H1 (cell line): Measurements from ENCODE around the gene TNS3. TPM values are rescaled to one million over a fixed set of nuclear protein-coding genes. Genes with fewer than 3 reads are reported as not detected.

ENCODE experiments used
- SIRT6 ChIP-seq: IDR thresholded peaks from one replicate; pipeline ENCODE4 v1.7.1; 2012; ENCODE audit warnings: low read length, inconsistent platforms
- polyA plus RNA-seq, 7 experiments: library from polyadenylated mRNA; depleted of rRNA in 3 of 7; stranded (reverse) in 5 of 7; unstranded in 2 of 7; fragments of >200 nt in 5 of 7; fragments of 200-250 nt in 2 of 7; gene quantifications; 1 replicate in 5 of 7; 2 replicates in 1 of 7; 4 replicates in 1 of 7; pipeline versions ENCODE4 v1.2.1 to v1.2.3, GENCODE V29; 2011 to 2013; ENCODE audit warnings: missing spikeins in 2 of 7, mixed read lengths in 2 of 7
- total RNA-seq: library from RNA; stranded (reverse); fragmentation: NEBNext Ultra II Directional; extraction: Animal tissue kit (Norgen Biotek cat#: 25700); gene quantifications from 2 replicates; pipeline ENCODE4 v1.2.1, GENCODE V29; 2021

TNS3 gene
- total and polyA plus RNA-seq, 2 of the 8 experiments (the other 6 are each of a cell fraction or from before 2014, with no cell fraction given): 11.9 to 24.2 TPM

- no peak for TF ChIP-seq SIRT6
These were observed 49.8 kb upstream of the TNS3 start (continued) for GRCh38 chr7:47631711-47632110.
